ENCODE measurements around the gene PLCB2.

- no peak for TF ChIP-seq POLR2A (IDR thresholded peaks at IDR 0.05)
- no peak for TF ChIP-seq EP300 (IDR thresholded peaks at IDR 0.05)
Measured at GRCh38 chr15:40244961-40245523, 62.7 kb downstream of the PLCB2 start.

Data from suprapubic skin (tissue), 2 donors.